HG02610 (cell line): Measurements from ENCODE around the gene HDAC4.
A peak's percentile ranks its signal among the peaks of the same experiment; 100 is the strongest.

Experiments used
- ATAC-seq: cut with Tn5 transposase; IDR thresholded peaks from one replicate; pipeline ENCODE4 v1.9.1; 2021; ENCODE audit warnings: mild to moderate bottlenecking, moderate library complexity; ENCODE audit not compliant: unreplicated experiment

HDAC4 gene

GRCh38 chr2:239299218-239299939 is 101.4 kb downstream of the HDAC4 start:
- ATAC-seq, result no peak

- no peak for ATAC-seq
Measured at GRCh38 chr2:239298116-239298804, 102.6 kb downstream of the HDAC4 start.

- no peak for ATAC-seq
Measured at GRCh38 chr2:239297142-239298004, 103.4 kb downstream of the HDAC4 start.

GRCh38 chr2:239296020-239296932 is 104.5 kb downstream of the HDAC4 start:
- ATAC-seq, result no peak

GRCh38 chr2:239295377-239296019 is 105.3 kb downstream of the HDAC4 start:
- ATAC-seq, result no peak

- ATAC-seq, result no peak
Measured at GRCh38 chr2:239294571-239295054, 106.2 kb downstream of the HDAC4 start.

- no peak for ATAC-seq
Measured at GRCh38 chr2:239293775-239294430, 106.9 kb downstream of the HDAC4 start.

GRCh38 chr2:239292959-239293774 is 107.7 kb downstream of the HDAC4 start:
- no peak for ATAC-seq

GRCh38 chr2:239292531-239292930 is 108.3 kb downstream of the HDAC4 start:
- no peak for ATAC-seq

GRCh38 chr2:239291475-239292350 is 109.1 kb downstream of the HDAC4 start:
- no peak for ATAC-seq

GRCh38 chr2:239290618-239291474 is 110.0 kb downstream of the HDAC4 start:
- ATAC-seq, result no peak

- peak; percentile 1 for ATAC-seq
Measured at GRCh38 chr2:239289545-239289944, 111.3 kb downstream of the HDAC4 start.

- ATAC-seq, result peak; percentile 60
Measured at GRCh38 chr2:239288951-239289511, 111.8 kb downstream of the HDAC4 start.

- no peak for ATAC-seq
Measured at GRCh38 chr2:239288237-239288636, 112.6 kb downstream of the HDAC4 start.

- ATAC-seq, result no peak
Measured at GRCh38 chr2:239287461-239287860, 113.4 kb downstream of the HDAC4 start.

- ATAC-seq, result no peak
Measured at GRCh38 chr2:239286901-239287300, 113.9 kb downstream of the HDAC4 start.
